ENCODE data around the gene NAV2.

- no peak for TF ChIP-seq POLR2A (IDR thresholded peaks at IDR 0.05)
- no peak for TF ChIP-seq CTCF (IDR thresholded peaks at IDR 0.05)
Measured at GRCh38 chr11:19689281-19690000, 23.2 kb upstream of the NAV2 start.

Measured in testis (tissue), 2 donors.